HG03280 (cell line): Measurements from ENCODE around the gene CSGALNACT2.
"Not testable (repeated sequence)": the region's sequence is repeated elsewhere in the genome, so short reads cannot be mapped to it uniquely, and the experiment has no call there.

ENCODE experiments used
- ATAC-seq: cut with Tn5 transposase; IDR thresholded peaks from one replicate; pipeline ENCODE4 v1.9.1; 2021; ENCODE audit warnings: mild to moderate bottlenecking, moderate library complexity; ENCODE audit not compliant: unreplicated experiment

Gene CSGALNACT2

GRCh38 chr10:43137717-43138020 lies 576 bp upstream of the CSGALNACT2 start:
- ATAC-seq, result peak; percentile 14

- peak; percentile 36 for ATAC-seq
These were observed 554 bp downstream of the CSGALNACT2 start for GRCh38 chr10:43138757-43139241.

GRCh38 chr10:43141421-43141820 lies 3.2 kb downstream of the CSGALNACT2 start:
- no peak for ATAC-seq

- no peak for ATAC-seq
These were observed 7.1 kb downstream of the CSGALNACT2 start for GRCh38 chr10:43145311-43145710.

GRCh38 chr10:43145936-43146335 lies 7.7 kb downstream of the CSGALNACT2 start:
- ATAC-seq, result not testable (repeated sequence)

GRCh38 chr10:43151371-43151770 lies 13.1 kb downstream of the CSGALNACT2 start:
- no peak for ATAC-seq

- no peak for ATAC-seq
These were observed 15.7 kb downstream of the CSGALNACT2 start for GRCh38 chr10:43153901-43154300.

GRCh38 chr10:43155221-43155620 lies 17.0 kb downstream of the CSGALNACT2 start:
- no peak for ATAC-seq

- no peak for ATAC-seq
These were observed 17.5 kb downstream of the CSGALNACT2 start for GRCh38 chr10:43155741-43156140.

- no peak for ATAC-seq
These were observed 18.5 kb downstream of the CSGALNACT2 start for GRCh38 chr10:43156590-43157341.

- no peak for ATAC-seq
These were observed 20.4 kb downstream of the CSGALNACT2 start for GRCh38 chr10:43158636-43159035.

GRCh38 chr10:43160046-43160920 lies 22.0 kb downstream of the CSGALNACT2 start:
- no peak for ATAC-seq

- ATAC-seq, result no peak
These were observed 22.6 kb downstream of the CSGALNACT2 start for GRCh38 chr10:43160921-43161255.

GRCh38 chr10:43162604-43163003 lies 24.4 kb downstream of the CSGALNACT2 start:
- ATAC-seq, result no peak

GRCh38 chr10:43166207-43166879 lies 28.1 kb downstream of the CSGALNACT2 start:
- ATAC-seq, result no peak

- peak; percentile 66 for ATAC-seq
These were observed 28.7 kb downstream of the CSGALNACT2 start for GRCh38 chr10:43166880-43167497.

GRCh38 chr10:43167498-43167889 lies 29.2 kb downstream of the CSGALNACT2 start:
- ATAC-seq, result no peak

- no peak for ATAC-seq
These were observed 32.2 kb downstream of the CSGALNACT2 start for GRCh38 chr10:43170491-43170890.

GRCh38 chr10:43172645-43173044 lies 34.4 kb downstream of the CSGALNACT2 start:
- no peak for ATAC-seq

- ATAC-seq, result no peak
These were observed 34.9 kb downstream of the CSGALNACT2 start for GRCh38 chr10:43173120-43173519.

GRCh38 chr10:43174969-43175368 lies 36.7 kb downstream of the CSGALNACT2 start:
- ATAC-seq, result no peak
